D721Med (cell line): ENCODE measurements around the gene NADK.

Experiments
- DNase-seq: peaks from one replicate; pipeline ENCODE4 v3.0.0; 2011; ENCODE audit warnings: low spot score; ENCODE audit not compliant: insufficient read length
- FAIRE-seq: peaks from 2 replicates; lab custom pipeline; 2011; peaks lifted over from hg19 to GRCh38; lab: Jason Lieb, UNC
- TF ChIP-seq, protein P1 (sequence below): IDR thresholded peaks from 2 replicates; pipeline ENCODE4 v1.5.1; 2012; ENCODE audit warnings: mild to moderate bottlenecking, control low read depth; ENCODE audit not compliant: insufficient read depth; ENCODE audit errors: missing control alignments

NADK gene

DNA sequence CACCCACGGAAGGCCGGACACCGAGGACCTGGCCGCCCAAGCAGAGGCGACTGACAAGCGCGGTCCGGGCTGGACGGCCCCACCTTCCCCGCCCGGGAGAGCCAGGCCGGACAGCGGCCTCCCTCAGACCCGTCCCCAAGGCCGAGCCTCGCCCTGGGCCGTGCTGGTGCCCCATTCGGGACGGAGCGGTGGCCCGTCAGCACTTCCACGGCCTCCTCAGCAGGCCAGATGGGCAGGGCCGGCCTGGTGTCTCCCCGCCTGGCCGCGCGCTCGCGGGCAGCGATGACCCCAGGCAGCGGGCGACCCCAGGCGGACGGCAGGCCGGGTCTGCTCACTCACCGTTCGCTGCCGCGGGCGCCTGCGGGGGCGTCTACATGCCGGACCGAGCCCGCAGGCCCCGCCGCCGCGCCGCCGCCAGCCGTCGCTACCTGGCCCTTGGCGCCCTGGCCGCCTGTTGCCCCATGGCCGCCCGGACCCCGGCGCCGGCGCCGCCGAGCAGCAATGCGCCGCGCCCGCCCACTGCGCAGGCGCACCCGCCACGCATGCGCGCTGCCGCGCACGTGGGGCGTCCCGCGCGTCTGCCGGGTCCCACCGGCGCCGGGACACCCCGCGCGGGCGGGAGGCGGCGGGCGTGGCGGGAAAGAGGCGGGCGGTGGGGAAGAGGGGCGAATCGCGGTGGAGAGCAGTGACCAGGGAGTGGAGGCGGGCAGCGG lies at the start of gene NADK:
Gene NADK (minus strand): TSS at position 521 of the 713 bp plus-strand sequence. CDS start 13,064 bp downstream, outside the sequence.
- TF ChIP-seq, protein P1, sequence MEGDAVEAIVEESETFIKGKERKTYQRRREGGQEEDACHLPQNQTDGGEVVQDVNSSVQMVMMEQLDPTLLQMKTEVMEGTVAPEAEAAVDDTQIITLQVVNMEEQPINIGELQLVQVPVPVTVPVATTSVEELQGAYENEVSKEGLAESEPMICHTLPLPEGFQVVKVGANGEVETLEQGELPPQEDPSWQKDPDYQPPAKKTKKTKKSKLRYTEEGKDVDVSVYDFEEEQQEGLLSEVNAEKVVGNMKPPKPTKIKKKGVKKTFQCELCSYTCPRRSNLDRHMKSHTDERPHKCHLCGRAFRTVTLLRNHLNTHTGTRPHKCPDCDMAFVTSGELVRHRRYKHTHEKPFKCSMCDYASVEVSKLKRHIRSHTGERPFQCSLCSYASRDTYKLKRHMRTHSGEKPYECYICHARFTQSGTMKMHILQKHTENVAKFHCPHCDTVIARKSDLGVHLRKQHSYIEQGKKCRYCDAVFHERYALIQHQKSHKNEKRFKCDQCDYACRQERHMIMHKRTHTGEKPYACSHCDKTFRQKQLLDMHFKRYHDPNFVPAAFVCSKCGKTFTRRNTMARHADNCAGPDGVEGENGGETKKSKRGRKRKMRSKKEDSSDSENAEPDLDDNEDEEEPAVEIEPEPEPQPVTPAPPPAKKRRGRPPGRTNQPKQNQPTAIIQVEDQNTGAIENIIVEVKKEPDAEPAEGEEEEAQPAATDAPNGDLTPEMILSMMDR = no peak
- DNase-seq (peak; percentile 42), FAIRE-seq (no peak)

- FAIRE-seq (no peak), DNase-seq (no peak)
- TF ChIP-seq, protein P1 = no peak
Observed at GRCh38 chr1:1827089-1827848, 49.0 kb upstream of the NADK start.

GRCh38 chr1:1826356-1827088 lies 48.3 kb upstream of the NADK start:
- TF ChIP-seq, protein P1 = no peak
- no peak for DNase-seq
- FAIRE-seq = no peak

GRCh38 chr1:1825217-1825616 lies 46.9 kb upstream of the NADK start:
- DNase-seq (no peak), FAIRE-seq (no peak)
- TF ChIP-seq, protein P1 = no peak

- TF ChIP-seq, protein P1 = no peak
- DNase-seq (no peak), FAIRE-seq (no peak)
Observed at GRCh38 chr1:1819762-1820161, 41.5 kb upstream of the NADK start.

DNA sequence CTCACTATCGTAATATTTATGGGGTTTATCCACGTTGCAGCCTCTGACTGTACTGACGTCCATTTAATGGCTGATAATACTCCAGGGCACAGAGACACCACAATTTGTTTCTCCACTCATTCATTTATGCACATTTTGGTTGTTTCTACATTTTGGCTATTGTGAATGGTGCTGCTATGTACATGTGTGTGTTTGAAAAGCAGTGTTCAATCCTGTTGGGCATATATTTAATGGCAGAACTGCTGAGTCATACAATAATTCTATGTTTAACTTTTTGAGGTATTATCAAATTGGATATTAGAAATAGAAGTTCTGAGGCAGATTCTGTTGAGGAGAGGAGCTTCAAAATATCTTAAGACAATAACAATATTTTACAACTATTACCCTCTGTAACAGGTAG lies 39.0 kb upstream of the NADK start:
- FAIRE-seq (no peak), DNase-seq (no peak)
- TF ChIP-seq, protein P1 = no peak
